ENCODE data around the gene MVK. TPM values are rescaled to one million over a fixed set of nuclear protein-coding genes. Genes with fewer than 3 reads are reported as not detected.

The MVK gene
- total and polyA plus RNA-seq, 5 donors, result 5.8 to 10.2 (median 7.4) TPM

- no peak for ATAC-seq
- DNase-seq, result no peak
- no peak overlapping the region for H3K4me3 ChIP-seq (ENCODE audit: low read length)
- H3K27me3 ChIP-seq (ENCODE audit: control insufficient read depth, insufficient read depth), result no peaks in the 10 kb centered on the region
- no peaks in the 10 kb centered on the region for H3K9me3 ChIP-seq (ENCODE audit: control insufficient read depth, low read length)
- H3K4me1 ChIP-seq (ENCODE audit: control insufficient read depth, insufficient read depth, low read length), result no peaks in the 10 kb centered on the region
- intact Hi-C loops (cut with DNase I), result no loop called here
- 96% methylated on average over 3 of the region's 3 CpGs for WGBS
- no peak overlapping the region for H3K27ac ChIP-seq (ENCODE audit: low read length)
Observed at GRCh38 chr12:109635717-109636116, 62.1 kb downstream of the MVK start.

GRCh38 chr12:109637348-109637747, 63.8 kb downstream of the MVK start:
- DNase-seq (no peak), ATAC-seq (no peak)
- Histone ChIP-seq H3K4me3 (ENCODE audit: low read length) (no peak overlapping the region), H3K4me1 (ENCODE audit: control insufficient read depth, insufficient read depth, low read length) (no peaks in the 10 kb centered on the region), H3K27me3 (ENCODE audit: control insufficient read depth, insufficient read depth) (no peaks in the 10 kb centered on the region), H3K27ac (ENCODE audit: low read length) (no peak overlapping the region), H3K9me3 (ENCODE audit: control insufficient read depth, low read length) (no peaks in the 10 kb centered on the region)
- intact Hi-C loops (cut with DNase I), result no loop called here
- WGBS, result 20% methylated on average over 6 of the region's 6 CpGs

GRCh38 chr12:109637996-109638395, 64.4 kb downstream of the MVK start:
- Histone ChIP-seq H3K4me1 (ENCODE audit: control insufficient read depth, insufficient read depth, low read length) (no peaks in the 10 kb centered on the region), H3K4me3 (ENCODE audit: low read length) (no peak overlapping the region), H3K27me3 (ENCODE audit: control insufficient read depth, insufficient read depth) (no peaks in the 10 kb centered on the region), H3K27ac (ENCODE audit: low read length) (no peak overlapping the region), H3K9me3 (ENCODE audit: control insufficient read depth, low read length) (no peaks in the 10 kb centered on the region)
- intact Hi-C loops (cut with DNase I), result no loop called here
- ATAC-seq (no peak), DNase-seq (no peak)
- WGBS, result 74% methylated on average over 3 of the region's 3 CpGs

- Histone ChIP-seq H3K4me1 (ENCODE audit: control insufficient read depth, insufficient read depth, low read length) (no peaks in the 10 kb centered on the region), H3K27ac (ENCODE audit: low read length) (no peak overlapping the region), H3K9me3 (ENCODE audit: control insufficient read depth, low read length) (no peaks in the 10 kb centered on the region), H3K4me3 (ENCODE audit: low read length) (no peak overlapping the region), H3K27me3 (ENCODE audit: control insufficient read depth, insufficient read depth) (no peaks in the 10 kb centered on the region)
- DNase-seq (no peak), ATAC-seq (no peak)
- 77% methylated on average over 4 of the region's 4 CpGs for WGBS
- intact Hi-C loops (cut with DNase I), result no loop called here
Observed at GRCh38 chr12:109638735-109639134, 65.1 kb downstream of the MVK start.

- 76% methylated on average over 10 of the region's 10 CpGs for WGBS
- Histone ChIP-seq H3K27me3 (ENCODE audit: control insufficient read depth, insufficient read depth) (no peaks in the 10 kb centered on the region), H3K4me3 (ENCODE audit: low read length) (no peak overlapping the region), H3K27ac (ENCODE audit: low read length) (no peak overlapping the region), H3K4me1 (ENCODE audit: control insufficient read depth, insufficient read depth, low read length) (no peaks in the 10 kb centered on the region), H3K9me3 (ENCODE audit: control insufficient read depth, low read length) (no peaks in the 10 kb centered on the region)
- intact Hi-C loops (cut with DNase I), result no loop called here
- no peak for DNase-seq
- ATAC-seq, result no peak
Observed at GRCh38 chr12:109639151-109639872, 65.7 kb downstream of the MVK start.

- WGBS, result 53% methylated on average over 3 of the region's 3 CpGs
Observed at GRCh38 chr12:109640961-109641360, 67.4 kb downstream of the MVK start.

GRCh38 chr12:109641422-109641821, 67.8 kb downstream of the MVK start:
- Histone ChIP-seq H3K4me3 (ENCODE audit: low read length) (no peak overlapping the region), H3K27me3 (ENCODE audit: control insufficient read depth, insufficient read depth) (no peaks in the 10 kb centered on the region), H3K4me1 (ENCODE audit: control insufficient read depth, insufficient read depth, low read length) (no peaks in the 10 kb centered on the region), H3K27ac (ENCODE audit: low read length) (no peak overlapping the region), H3K9me3 (ENCODE audit: control insufficient read depth, low read length) (no peaks in the 10 kb centered on the region)
- DNase-seq (no peak), ATAC-seq (no peak)
- intact Hi-C loops (cut with DNase I), result no loop called here
- 92% methylated on average over 2 of the region's 2 CpGs for WGBS

More at GRCh38 chr12:109640961-109641360, 67.4 kb downstream of the MVK start:
- no peaks in the 10 kb centered on the region for H3K27me3 ChIP-seq (ENCODE audit: control insufficient read depth, insufficient read depth)
- no peak overlapping the region for H3K27ac ChIP-seq (ENCODE audit: low read length)
- intact Hi-C loops (cut with DNase I), result no loop called here
- DNase-seq, result no peak
- no peaks in the 10 kb centered on the region for H3K4me1 ChIP-seq (ENCODE audit: control insufficient read depth, insufficient read depth, low read length)
- H3K4me3 ChIP-seq (ENCODE audit: low read length), result no peak overlapping the region
- no peak for ATAC-seq
- no peaks in the 10 kb centered on the region for H3K9me3 ChIP-seq (ENCODE audit: control insufficient read depth, low read length)

- ATAC-seq (no peak), DNase-seq (no peak)
- Histone ChIP-seq H3K4me1 (ENCODE audit: control insufficient read depth, insufficient read depth, low read length) (no peaks in the 10 kb centered on the region), H3K9me3 (ENCODE audit: control insufficient read depth, low read length) (no peaks in the 10 kb centered on the region), H3K27ac (ENCODE audit: low read length) (no peak overlapping the region), H3K4me3 (ENCODE audit: low read length) (no peak overlapping the region), H3K27me3 (ENCODE audit: control insufficient read depth, insufficient read depth) (no peaks in the 10 kb centered on the region)
- intact Hi-C loops (cut with DNase I), result no loop called here
- 73% methylated on average over 10 of the region's 10 CpGs for WGBS
Observed at GRCh38 chr12:109642506-109643132, 69.0 kb downstream of the MVK start.

- 42% methylated on average over 11 of the region's 11 CpGs for WGBS
- Histone ChIP-seq H3K4me3 (ENCODE audit: low read length) (no peak overlapping the region), H3K27me3 (ENCODE audit: control insufficient read depth, insufficient read depth) (no peaks in the 10 kb centered on the region), H3K4me1 (ENCODE audit: control insufficient read depth, insufficient read depth, low read length) (no peaks in the 10 kb centered on the region), H3K9me3 (ENCODE audit: control insufficient read depth, low read length) (no peaks in the 10 kb centered on the region), H3K27ac (ENCODE audit: low read length) (no peak overlapping the region)
- DNase-seq, result no peak
- intact Hi-C loops (cut with DNase I), result no loop called here
- no peak for ATAC-seq
Observed at GRCh38 chr12:109645194-109645593, 71.6 kb downstream of the MVK start.

GRCh38 chr12:109645708-109646107, 72.1 kb downstream of the MVK start:
- Histone ChIP-seq H3K27ac (ENCODE audit: low read length) (no peak overlapping the region), H3K4me3 (ENCODE audit: low read length) (no peak overlapping the region), H3K27me3 (ENCODE audit: control insufficient read depth, insufficient read depth) (no peaks in the 10 kb centered on the region), H3K4me1 (ENCODE audit: control insufficient read depth, insufficient read depth, low read length) (no peaks in the 10 kb centered on the region), H3K9me3 (ENCODE audit: control insufficient read depth, low read length) (no peaks in the 10 kb centered on the region)
- intact Hi-C loops (cut with DNase I), result no loop called here
- DNase-seq (no peak), ATAC-seq (no peak)
- 56% methylated on average over 11 of the region's 11 CpGs for WGBS
